Dendritic cell treated with granulocyte-macrophage colony-stimulating factor and Interleukin-4, amounts not matched to agents 40 ng/mL and 50 ng/mL, for 4 days (primary cell): ENCODE data around the gene TCIRG1.

Experiments
- H3K27ac Mint-ChIP-seq: one replicate; pipeline ENCODE4 v1.8.0; 2022; ENCODE audit warnings: mild to moderate bottlenecking, mixed read lengths
- H3K27me3 Mint-ChIP-seq: one replicate; pipeline ENCODE4 v1.8.0; 2022; ENCODE audit warnings: mild to moderate bottlenecking, mixed read lengths
- H3K36me3 Mint-ChIP-seq: one replicate; pipeline ENCODE4 v1.8.0; 2022; ENCODE audit warnings: low read depth, mixed read lengths
- H3K4me1 Mint-ChIP-seq: one replicate; pipeline ENCODE4 v1.8.0; 2022; ENCODE audit warnings: low read depth, mixed read lengths
- H3K4me3 Mint-ChIP-seq: one replicate; pipeline ENCODE4 v1.8.0; 2022; ENCODE audit warnings: mild to moderate bottlenecking, moderate library complexity, mixed read lengths
- H3K9me3 Mint-ChIP-seq: one replicate; pipeline ENCODE4 v1.8.0; 2022; ENCODE audit warnings: mixed read lengths
- intact Hi-C: fragments of 100-400 bp; cut with micrococcal nuclease; formaldehyde crosslinking; loops from one replicate; pipeline ENCODE4 v1.15.0; 2022

The TCIRG1 gene

DNA sequence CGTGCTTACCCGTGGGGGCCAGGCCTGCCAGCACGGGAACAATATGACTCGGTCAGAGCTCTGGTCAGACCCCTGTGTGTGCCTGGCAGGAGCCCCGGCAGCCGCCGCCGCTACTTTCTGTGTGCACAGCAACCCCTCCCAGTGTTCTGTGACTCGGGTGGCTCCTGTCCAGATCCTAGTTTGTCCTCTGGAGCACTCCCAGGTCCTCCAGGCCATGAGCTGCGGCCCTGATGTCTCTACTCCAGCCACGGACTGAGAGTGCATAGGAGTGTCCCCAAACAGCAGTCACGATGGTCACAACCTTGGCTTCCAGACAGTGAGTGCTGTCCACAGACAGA is 5.1 kb upstream of the TCIRG1 start:
- intact Hi-C loops: loop anchor here (10.0 kb wide), 1 partner anchor 81 kb away; no protein-coding TSS in a partner anchor
- H3K4me3 Mint-ChIP-seq: no peak overlapping the region
- no peaks in the 10 kb centered on the region for H3K27me3 Mint-ChIP-seq
- H3K36me3 Mint-ChIP-seq: peaks cover 69% of the 10 kb centered on the region
- peak overlapping the region; percentile 15 for H3K27ac Mint-ChIP-seq
- peaks cover 73% of the 10 kb centered on the region for H3K4me1 Mint-ChIP-seq
- no peaks in the 10 kb centered on the region for H3K9me3 Mint-ChIP-seq

DNA sequence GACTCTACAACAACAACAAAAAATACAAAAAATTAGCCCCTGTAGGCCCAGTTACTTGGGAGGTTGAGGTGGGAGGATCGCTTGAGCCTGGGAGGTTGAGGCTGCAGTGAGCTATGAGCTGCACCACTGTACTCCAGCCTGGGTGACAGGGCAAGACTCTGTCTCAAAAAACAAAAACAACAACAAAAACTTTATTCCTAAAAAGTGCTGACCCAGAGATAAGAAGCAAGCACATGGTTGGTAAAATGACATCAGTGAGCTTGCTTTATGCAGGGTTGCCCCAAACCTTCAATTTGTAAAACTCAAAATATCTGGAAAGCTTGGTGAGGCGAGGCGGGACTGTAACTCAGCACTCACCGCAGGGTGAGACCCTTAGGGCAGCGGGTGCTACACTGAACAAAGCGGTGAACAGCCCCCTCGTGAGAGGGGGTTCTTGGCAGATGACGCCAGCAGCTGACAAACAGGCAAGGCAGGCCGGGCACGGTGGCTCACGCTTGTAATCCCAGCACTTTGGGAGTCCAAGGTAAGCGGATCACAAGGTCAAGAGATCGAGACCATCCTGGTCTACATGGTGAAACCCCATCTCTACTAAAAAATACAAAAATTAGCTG is 3.5 kb upstream of the TCIRG1 start:
- intact Hi-C loops: loop anchor here (5.0 to 10.0 kb wide), 2 partner anchors 38 to 79 kb away; no protein-coding TSS in a partner anchor
- H3K4me3 Mint-ChIP-seq: no peak overlapping the region
- no peaks in the 10 kb centered on the region for H3K9me3 Mint-ChIP-seq
- no peaks in the 10 kb centered on the region for H3K27me3 Mint-ChIP-seq
- peaks cover 77% of the 10 kb centered on the region for H3K36me3 Mint-ChIP-seq
- peaks cover 70% of the 10 kb centered on the region for H3K4me1 Mint-ChIP-seq
- peak overlapping the region; percentile 97 for H3K27ac Mint-ChIP-seq

DNA sequence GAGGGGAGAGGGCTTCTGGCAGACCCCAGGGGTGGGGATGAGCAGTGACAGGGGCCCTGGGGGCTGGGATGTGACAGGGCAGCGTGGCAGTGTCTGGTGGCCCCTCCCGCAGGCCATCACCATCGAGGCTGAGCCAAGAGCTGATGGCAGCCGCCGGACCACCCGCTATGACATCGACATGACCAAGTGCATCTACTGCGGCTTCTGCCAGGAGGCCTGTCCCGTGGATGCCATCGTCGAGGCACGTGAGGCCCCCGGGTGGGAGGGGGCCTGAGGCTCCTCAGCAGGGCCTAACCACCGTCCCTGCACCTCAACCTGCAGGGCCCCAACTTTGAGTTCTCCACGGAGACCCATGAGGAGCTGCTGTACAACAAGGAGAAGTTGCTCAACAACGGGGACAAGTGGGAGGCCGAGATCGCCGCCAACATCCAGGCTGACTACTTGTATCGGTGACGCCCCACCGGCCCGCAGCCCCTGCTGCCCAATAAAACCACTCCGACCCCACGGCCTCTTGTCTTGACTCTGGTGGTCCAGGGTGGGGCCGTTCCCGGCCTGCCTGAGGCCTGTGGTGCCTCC is 2.6 kb upstream of the TCIRG1 start:
- no peaks in the 10 kb centered on the region for H3K27me3 Mint-ChIP-seq
- no peaks in the 10 kb centered on the region for H3K9me3 Mint-ChIP-seq
- H3K27ac Mint-ChIP-seq: peak overlapping the region; percentile 97
- H3K4me1 Mint-ChIP-seq: peaks cover 76% of the 10 kb centered on the region
- intact Hi-C loops: loop anchor here (5.0 to 10.0 kb wide), 2 partner anchors 39 to 79 kb away; no protein-coding TSS in a partner anchor
- peak overlapping the region; percentile 63 for H3K4me3 Mint-ChIP-seq
- H3K36me3 Mint-ChIP-seq: peaks cover 78% of the 10 kb centered on the region

DNA sequence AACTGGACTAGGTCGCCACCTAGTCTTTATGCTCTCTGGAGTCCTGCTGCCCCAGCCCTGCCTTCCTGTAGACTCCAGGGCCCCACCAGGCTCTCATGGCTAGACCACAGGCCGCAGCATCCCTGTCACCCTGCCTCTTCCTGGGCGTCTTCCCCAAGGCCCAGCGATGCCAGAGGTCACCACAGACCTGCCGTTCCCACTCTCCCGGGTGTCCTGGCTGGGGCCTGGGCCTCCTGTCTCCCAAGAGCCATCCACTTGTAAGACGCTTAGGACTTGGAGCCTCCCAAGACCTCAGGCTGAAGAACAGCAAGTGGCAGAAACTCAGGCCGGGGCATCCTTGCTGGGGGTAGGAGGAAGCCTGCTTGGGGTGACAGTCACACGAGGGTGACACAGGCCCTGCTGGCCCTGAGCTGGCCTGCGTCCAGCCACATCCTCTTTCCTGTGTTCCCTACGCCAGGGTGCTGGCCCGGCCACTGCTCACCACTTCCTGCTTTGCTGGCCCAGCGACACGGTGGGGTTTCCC is 2.0 kb upstream of the TCIRG1 start:
- Mint-ChIP-seq H3K27me3 (no peaks in the 10 kb centered on the region), H3K4me3 (peak overlapping the region; percentile 63), H3K4me1 (peaks cover 76% of the 10 kb centered on the region), H3K27ac (peak overlapping the region; percentile 97), H3K36me3 (peaks cover 79% of the 10 kb centered on the region), H3K9me3 (no peaks in the 10 kb centered on the region)
- intact Hi-C loops: loop anchor here (5.0 to 10.0 kb wide), 2 partner anchors 39 to 78 kb away; no protein-coding TSS in a partner anchor

DNA sequence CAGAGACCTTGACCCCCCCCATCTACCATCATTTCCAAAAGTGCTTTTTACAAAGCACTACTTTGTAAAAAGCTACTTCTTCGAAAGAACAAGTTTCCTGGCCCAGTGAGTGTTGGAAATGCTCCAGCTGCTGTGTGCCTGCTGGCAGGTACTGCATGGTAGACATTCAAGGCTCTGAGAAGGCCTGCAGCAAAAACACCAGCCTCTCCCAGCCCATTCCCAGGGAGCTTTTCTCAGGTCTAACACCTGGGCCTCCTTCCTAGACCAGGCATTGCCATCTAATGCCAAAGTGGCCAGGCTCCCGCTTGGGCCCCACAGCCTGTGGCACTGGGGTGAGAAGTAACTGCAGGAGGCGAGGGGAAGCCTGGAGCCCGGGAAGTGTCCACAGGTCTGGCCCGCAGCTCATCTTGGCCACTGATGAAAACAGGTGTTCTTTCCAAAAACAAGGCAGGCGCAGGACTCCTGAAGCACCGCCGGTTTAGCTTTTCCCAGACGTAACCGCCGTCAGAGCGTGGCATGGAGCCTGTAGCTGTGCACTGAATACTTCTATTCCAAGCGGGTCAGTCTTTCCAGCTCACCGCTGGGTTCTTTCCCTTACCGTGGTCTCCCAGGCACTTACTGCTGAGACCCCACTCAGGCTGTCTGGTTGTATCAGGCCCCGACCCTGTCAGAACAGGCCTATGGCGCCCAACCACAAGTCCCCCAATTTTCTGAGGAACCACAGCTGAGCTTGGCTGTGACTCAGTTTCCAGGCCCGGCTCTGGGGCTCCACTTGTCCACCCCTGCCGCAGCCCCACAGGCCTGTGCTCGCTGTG is 1.2 kb upstream of the TCIRG1 start:
- Mint-ChIP-seq H3K36me3 (peaks cover 81% of the 10 kb centered on the region), H3K9me3 (no peaks in the 10 kb centered on the region), H3K4me3 (peak overlapping the region; percentile 63), H3K4me1 (peaks cover 76% of the 10 kb centered on the region), H3K27me3 (no peaks in the 10 kb centered on the region), H3K27ac (peak overlapping the region; percentile 97)
- intact Hi-C loops: loop anchor here (5.0 to 10.0 kb wide), 2 partner anchors 40 to 77 kb away; no protein-coding TSS in a partner anchor

DNA sequence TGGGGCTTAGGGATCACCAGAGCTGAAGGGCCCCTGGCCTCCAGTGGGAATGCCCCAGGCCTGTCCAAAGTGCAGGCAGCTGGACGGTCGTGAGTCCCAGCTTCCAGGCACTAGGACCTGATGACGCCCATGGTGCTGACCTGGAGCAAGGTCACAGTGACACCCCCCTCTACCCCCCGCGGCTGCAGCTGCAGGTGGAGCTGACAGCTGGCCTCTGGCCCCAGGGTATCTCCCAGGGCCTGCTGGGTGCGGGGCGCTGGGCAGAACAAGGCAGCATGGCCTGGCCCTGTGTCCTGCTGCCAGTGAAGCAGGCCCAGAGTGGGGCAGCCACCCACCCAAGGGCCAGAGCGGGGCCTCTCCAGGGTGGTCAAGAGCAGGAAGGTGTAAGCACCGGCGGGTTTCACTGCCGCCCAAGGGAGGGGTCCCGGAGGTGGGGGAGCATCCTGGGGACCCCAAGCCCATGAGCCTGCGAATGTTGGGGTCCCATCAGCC is 553 bp upstream of the TCIRG1 start:
- intact Hi-C loops: loop anchor here (5.0 to 10.0 kb wide), 2 partner anchors 41 to 77 kb away; no protein-coding TSS in a partner anchor
- peak overlapping the region; percentile 93 for H3K4me3 Mint-ChIP-seq

DNA sequence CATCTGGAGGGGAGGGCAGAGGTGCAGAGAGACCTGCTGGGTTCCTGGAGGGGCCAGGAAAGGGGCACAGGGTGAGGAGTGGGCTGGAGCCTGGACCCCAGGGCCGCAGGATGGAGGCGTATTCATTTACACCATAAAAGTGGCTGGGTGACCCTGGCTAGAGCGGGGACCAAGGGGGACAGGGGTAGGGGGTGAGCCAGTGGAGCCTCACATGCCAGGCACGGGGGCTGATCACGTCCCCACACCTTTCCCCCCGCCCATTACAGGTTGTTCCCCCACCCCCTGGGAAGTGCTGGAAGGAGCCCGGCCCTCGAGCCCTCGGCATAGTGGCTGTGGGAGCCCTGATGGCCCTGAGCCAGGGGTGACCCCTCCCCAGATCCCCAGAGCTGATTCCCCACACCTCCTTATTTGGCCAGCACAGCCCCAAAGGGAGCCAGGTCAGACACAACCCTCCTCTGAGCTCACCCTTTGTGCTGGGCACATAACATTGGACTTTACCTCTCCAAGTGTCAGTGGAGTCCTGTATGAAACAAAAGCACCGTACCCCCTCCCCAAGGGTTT is 781 bp downstream of the TCIRG1 start:
- peak overlapping the region; percentile 93 for H3K4me3 Mint-ChIP-seq
- H3K9me3 Mint-ChIP-seq: no peaks in the 10 kb centered on the region
- intact Hi-C loops: loop anchor here (2.0 to 10.0 kb wide), 3 partner anchors 29 to 75 kb away; partner anchors contain the start of gene ALDH3B1
- H3K27me3 Mint-ChIP-seq: no peaks in the 10 kb centered on the region
- peaks cover 81% of the 10 kb centered on the region for H3K36me3 Mint-ChIP-seq
- H3K4me1 Mint-ChIP-seq: peaks cover 72% of the 10 kb centered on the region
- H3K27ac Mint-ChIP-seq: peak overlapping the region; percentile 97

More for the DNA sequence above, 553 bp upstream of the TCIRG1 start:
- H3K27ac Mint-ChIP-seq: peak overlapping the region; percentile 97
- peaks cover 78% of the 10 kb centered on the region for H3K4me1 Mint-ChIP-seq
- peaks cover 81% of the 10 kb centered on the region for H3K36me3 Mint-ChIP-seq
- H3K9me3 Mint-ChIP-seq: no peaks in the 10 kb centered on the region
- H3K27me3 Mint-ChIP-seq: no peaks in the 10 kb centered on the region

DNA sequence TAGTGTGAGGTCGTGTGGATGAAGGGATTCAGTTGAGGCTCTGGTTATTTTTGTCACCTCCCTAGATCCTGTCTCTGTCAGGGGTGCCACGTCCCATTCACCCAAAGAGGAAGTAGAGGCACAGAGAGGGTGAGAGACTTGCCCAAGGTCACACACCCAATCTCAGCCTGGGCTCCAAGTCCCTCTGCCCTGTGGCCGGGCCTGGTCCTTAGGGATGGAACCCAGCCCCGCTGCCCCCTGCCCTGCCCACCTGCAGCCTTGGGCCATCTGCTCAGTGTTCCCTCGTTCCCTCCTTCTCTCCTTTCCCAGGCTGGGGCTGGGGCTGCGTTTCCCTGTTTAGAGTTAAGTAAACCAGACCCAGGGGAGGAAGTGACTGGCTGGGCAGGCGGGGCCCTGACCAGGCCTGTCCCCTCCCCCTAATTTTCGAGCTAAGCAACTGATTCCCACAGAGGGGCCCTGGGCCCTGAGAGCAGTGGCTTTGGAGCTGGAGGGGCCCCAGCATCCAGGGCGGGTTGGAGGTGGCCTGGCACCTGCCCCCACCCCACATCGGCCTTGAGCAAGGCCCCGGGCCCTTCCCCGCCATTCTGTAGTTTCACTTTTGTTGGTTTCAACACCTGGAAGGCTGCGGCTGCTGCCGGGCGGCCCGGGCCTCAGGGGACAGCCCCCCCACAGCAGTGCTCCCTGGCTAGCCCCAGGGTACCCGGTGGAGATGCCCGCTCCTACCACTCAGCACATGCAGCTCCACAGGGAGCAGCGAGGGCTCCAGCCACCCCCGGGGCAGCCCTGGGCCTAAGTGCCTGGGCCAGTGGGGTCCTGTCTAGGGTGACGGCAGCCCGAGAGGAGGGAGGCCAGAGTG is 1.5 kb downstream of the TCIRG1 start:
- no peaks in the 10 kb centered on the region for H3K27me3 Mint-ChIP-seq
- H3K27ac Mint-ChIP-seq: peak overlapping the region; percentile 97
- peaks cover 67% of the 10 kb centered on the region for H3K4me1 Mint-ChIP-seq
- H3K9me3 Mint-ChIP-seq: no peaks in the 10 kb centered on the region
- H3K4me3 Mint-ChIP-seq: peak overlapping the region; percentile 93
- intact Hi-C loops: loop anchor here (2.0 kb wide), 1 partner anchor 30 kb away; the partner anchor contains the start of gene ALDH3B1
- H3K36me3 Mint-ChIP-seq: peaks cover 82% of the 10 kb centered on the region

DNA sequence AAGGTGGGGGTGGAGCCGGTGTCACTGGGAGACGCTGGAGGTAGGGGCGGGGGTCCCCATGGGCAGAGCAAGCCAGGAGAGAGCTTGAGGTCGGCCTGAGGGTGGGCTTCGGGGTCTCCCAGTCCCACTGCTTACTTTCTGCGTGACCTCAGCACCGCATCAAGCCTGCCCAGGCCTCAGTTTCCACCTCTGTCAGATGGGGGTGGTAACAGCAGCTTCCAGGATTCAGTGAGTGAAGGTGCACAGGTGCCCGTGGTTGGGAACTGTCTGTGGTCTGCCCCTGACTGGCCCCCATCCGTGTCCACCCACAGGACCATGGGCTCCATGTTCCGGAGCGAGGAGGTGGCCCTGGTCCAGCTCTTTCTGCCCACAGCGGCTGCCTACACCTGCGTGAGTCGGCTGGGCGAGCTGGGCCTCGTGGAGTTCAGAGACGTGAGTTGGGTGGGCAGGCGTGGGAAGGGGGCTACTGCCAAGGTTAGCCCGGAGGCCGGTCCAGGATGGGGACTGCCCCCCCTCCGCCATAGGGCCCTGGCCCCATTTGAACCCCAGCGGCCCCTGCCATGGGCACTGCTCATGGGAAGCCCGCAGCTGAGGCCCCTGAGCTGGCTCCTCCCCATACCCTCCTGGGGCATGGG is 2.2 kb downstream of the TCIRG1 start:
- Mint-ChIP-seq H3K4me1 (peaks cover 59% of the 10 kb centered on the region), H3K4me3 (peak overlapping the region; percentile 93), H3K27ac (peak overlapping the region; percentile 97), H3K27me3 (no peaks in the 10 kb centered on the region), H3K9me3 (no peaks in the 10 kb centered on the region), H3K36me3 (peaks cover 82% of the 10 kb centered on the region)
- intact Hi-C loops: loop anchor here (2.0 kb wide), 1 partner anchor 30 kb away; the partner anchor contains the start of gene ALDH3B1

DNA sequence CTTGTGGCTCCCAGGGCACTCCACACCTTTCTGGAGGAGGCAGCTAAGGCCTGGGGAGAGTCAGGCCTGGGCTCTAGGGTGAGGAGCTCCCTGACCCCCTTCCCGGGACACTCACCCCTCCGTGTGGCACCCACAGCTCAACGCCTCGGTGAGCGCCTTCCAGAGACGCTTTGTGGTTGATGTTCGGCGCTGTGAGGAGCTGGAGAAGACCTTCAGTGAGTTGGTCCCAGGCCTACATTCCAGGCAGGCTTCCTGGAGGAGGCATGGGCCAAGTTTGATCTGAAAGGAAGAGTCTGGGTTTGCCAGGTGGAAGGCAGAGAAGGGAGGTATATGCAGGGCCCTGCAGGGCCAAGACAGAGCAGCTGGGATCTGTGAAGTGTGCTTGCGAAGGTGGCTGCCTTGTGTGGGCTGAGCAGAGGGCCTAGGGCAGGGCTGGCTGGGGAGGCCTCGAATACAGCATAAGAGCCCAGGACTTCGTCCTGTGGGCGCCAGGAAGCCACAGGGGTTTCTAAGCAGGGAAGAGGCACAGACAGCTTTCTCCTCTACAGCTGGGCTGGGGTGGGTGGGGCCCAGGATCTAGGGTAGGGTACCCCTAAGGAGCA is 2.9 kb downstream of the TCIRG1 start:
- H3K9me3 Mint-ChIP-seq: no peaks in the 10 kb centered on the region
- peaks cover 53% of the 10 kb centered on the region for H3K4me1 Mint-ChIP-seq
- no peak overlapping the region for H3K27ac Mint-ChIP-seq
- H3K36me3 Mint-ChIP-seq: peaks cover 82% of the 10 kb centered on the region
- H3K4me3 Mint-ChIP-seq: peak overlapping the region; percentile 93
- intact Hi-C loops: loop anchor here (2.0 kb wide), 1 partner anchor 31 kb away; the partner anchor contains the start of gene ALDH3B1
- H3K27me3 Mint-ChIP-seq: no peaks in the 10 kb centered on the region

DNA sequence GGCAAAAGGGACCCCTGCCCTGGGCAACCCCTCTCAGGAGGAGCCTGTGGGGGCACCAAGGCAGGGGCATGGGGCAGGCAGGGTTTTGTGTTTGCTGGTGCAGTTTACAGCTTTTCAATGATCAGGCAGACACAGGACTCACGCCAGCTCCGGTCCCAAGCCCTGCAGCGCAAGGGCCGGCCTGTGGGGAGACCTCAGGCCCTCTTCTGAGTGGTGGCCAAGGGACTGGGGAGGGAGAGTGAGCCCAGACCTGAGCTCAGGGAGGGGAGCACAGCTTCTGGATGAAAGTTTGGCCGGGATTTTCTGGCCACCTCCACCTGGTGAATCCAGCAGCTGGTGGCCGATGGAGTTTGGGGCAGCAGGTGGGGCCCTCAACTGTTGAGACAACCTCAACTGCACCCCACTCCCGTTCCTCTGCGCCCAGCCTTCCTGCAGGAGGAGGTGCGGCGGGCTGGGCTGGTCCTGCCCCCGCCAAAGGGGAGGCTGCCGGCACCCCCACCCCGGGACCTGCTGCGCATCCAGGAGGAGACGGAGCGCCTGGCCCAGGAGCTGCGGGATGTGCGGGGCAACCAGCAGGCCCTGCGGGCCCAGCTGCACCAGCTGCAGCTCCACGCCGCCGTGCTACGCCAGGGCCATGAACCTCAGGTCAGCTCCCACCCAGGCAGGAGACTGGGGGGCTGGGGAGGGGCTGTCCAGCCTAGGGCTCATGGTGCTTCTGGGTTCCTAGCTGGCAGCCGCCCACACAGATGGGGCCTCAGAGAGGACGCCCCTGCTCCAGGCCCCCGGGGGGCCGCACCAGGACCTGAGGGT is 3.6 kb downstream of the TCIRG1 start:
- H3K4me1 Mint-ChIP-seq: peaks cover 46% of the 10 kb centered on the region
- peak overlapping the region; percentile 17 for H3K27ac Mint-ChIP-seq
- no peaks in the 10 kb centered on the region for H3K27me3 Mint-ChIP-seq
- peaks cover 87% of the 10 kb centered on the region for H3K36me3 Mint-ChIP-seq
- no peaks in the 10 kb centered on the region for H3K9me3 Mint-ChIP-seq
- H3K4me3 Mint-ChIP-seq: no peak overlapping the region
- intact Hi-C loops: no loop called here
